HEK293T (cell line): ENCODE results near the gene TTC21A.

Experiments
- ARNT ChIP-seq: fragments of 450-650 bp; IDR thresholded peaks from 2 replicates; pipeline ENCODE4 v1.6.1; 2017; ENCODE audit warnings: mild to moderate bottlenecking
- BHLHE40 ChIP-seq: fragments of 450-650 bp; IDR thresholded peaks from 2 replicates; pipeline ENCODE4 v1.6.1; 2016; ENCODE audit warnings: mild to moderate bottlenecking, moderate library complexity, borderline replicate concordance
- CTBP1 ChIP-seq: fragments of 450-650 bp; IDR thresholded peaks from 2 replicates; pipeline ENCODE4 v1.6.1; 2016; ENCODE audit warnings: borderline replicate concordance
- ELF4 ChIP-seq: fragments of 450-650 bp; IDR thresholded peaks from 2 replicates; pipeline ENCODE4 v1.6.1; 2017; ENCODE audit warnings: antibody characterized with exemption
- FOXA1 ChIP-seq: fragments of 450-650 bp; IDR thresholded peaks from 2 replicates; pipeline ENCODE4 v1.6.1; 2016; ENCODE audit warnings: mild to moderate bottlenecking
- FOXK2 ChIP-seq: fragments of 450-650 bp; IDR thresholded peaks from 2 replicates; pipeline ENCODE4 v1.6.1; 2016; ENCODE audit warnings: mild to moderate bottlenecking
- NFRKB ChIP-seq: fragments of 450-650 bp; IDR thresholded peaks from 2 replicates; pipeline ENCODE4 v1.6.1; 2016; ENCODE audit warnings: mild to moderate bottlenecking, moderate library complexity
- SP1 ChIP-seq: fragments of 450-650 bp; IDR thresholded peaks from 2 replicates; pipeline ENCODE4 v1.6.1; 2017
- SUZ12 ChIP-seq: fragments of 450-650 bp; IDR thresholded peaks from 2 replicates; pipeline ENCODE4 v1.6.1; 2016; ENCODE audit warnings: mild to moderate bottlenecking
- TARDBP ChIP-seq: fragments of 450-650 bp; IDR thresholded peaks from 2 replicates; pipeline ENCODE4 v1.6.1; 2016
- ZNF384 ChIP-seq: fragments of 450-650 bp; IDR thresholded peaks from 2 replicates; pipeline ENCODE4 v1.6.1; 2016

GRCh38 chr3:39150148-39150802, 42.8 kb downstream of the TTC21A start:
- TF ChIP-seq ZNF384 (no peak), BHLHE40 (no peak), TARDBP (no peak), FOXA1 (no peak), SP1 (no peak), FOXK2 (no peak), SUZ12 (no peak), ARNT (no peak), CTBP1 (no peak), NFRKB (no peak), ELF4 (no peak)
